ENCODE results near the gene PPM1D. TPM values are rescaled to one million over a fixed set of nuclear protein-coding genes. Genes with fewer than 3 reads are reported as not detected.
"Not testable (repeated sequence)": the region's sequence is repeated elsewhere in the genome, so short reads cannot be mapped to it uniquely, and the experiment has no call there.

The PPM1D gene
- total and polyA plus RNA-seq, 2 donors (not counting 1 experiment from before 2014, with no cell fraction given): 6.5 to 27.2 TPM

- H3K4me3 ChIP-seq (ENCODE audit: control extremely low read depth in 1 of 5, extremely low read depth in 1 of 5, insufficient read depth in 1 of 5, low read depth in 2 of 5, low read length in 4 of 5); H3K4me2 ChIP-seq (replicated peaks; ENCODE audit: low read depth, low read length, poor library complexity, severe bottlenecking); H3K4me1 ChIP-seq (ENCODE audit: control insufficient read depth in 2 of 2, insufficient read depth in 2 of 2, low read length in 2 of 2); H3K27ac Mint-ChIP-seq; H2AFZ ChIP-seq (ENCODE audit: insufficient read depth, low read depth, low read length, poor library complexity, severe bottlenecking); H3K9ac ChIP-seq (ENCODE audit: low read length); H3K27ac ChIP-seq (ENCODE audit: low read length in 2 of 2); H3K4me1 Mint-ChIP-seq; H3K9me3 Mint-ChIP-seq (ENCODE audit: insufficient read depth); H3K27me3 ChIP-seq (replicated peaks in 1 of 4; ENCODE audit: control extremely low read depth in 1 of 4, control insufficient read depth in 3 of 4, insufficient read depth in 4 of 4, low read length in 3 of 4); CTCF ChIA-PET; H3K9me3 ChIP-seq (ENCODE audit: control extremely low read depth in 1 of 3, control insufficient read depth in 2 of 3, insufficient read depth in 1 of 3, low read length in 2 of 3); H3K27me3 Mint-ChIP-seq; intact Hi-C loops (cut with micrococcal nuclease); POLR2A ChIA-PET; H4K20me1 ChIP-seq (ENCODE audit: control insufficient read depth, insufficient read depth, low read length, poor library complexity, severe bottlenecking); H3K79me2 ChIP-seq (ENCODE audit: control insufficient read depth, insufficient read depth, low read length); DNase-seq; ATAC-seq (ENCODE audit: low read depth); H3K4me3 Mint-ChIP-seq: not testable (repeated sequence)
- 89% methylated on average over 4 of the region's 7 CpGs for WGBS (ENCODE audit: insufficient coverage)
- peaks cover 2 to 11% of the 10 kb centered on the region in 2 experiments for H3K36me3 ChIP-seq (replicated peaks in 1 of 2; ENCODE audit: control extremely low read depth in 1 of 2, control insufficient read depth in 1 of 2, extremely low read depth in 1 of 2, insufficient read depth in 2 of 2, low read length in 1 of 2)
Observed at GRCh38 chr17:60668741-60669140, 68.7 kb downstream of the PPM1D start.

DNA sequence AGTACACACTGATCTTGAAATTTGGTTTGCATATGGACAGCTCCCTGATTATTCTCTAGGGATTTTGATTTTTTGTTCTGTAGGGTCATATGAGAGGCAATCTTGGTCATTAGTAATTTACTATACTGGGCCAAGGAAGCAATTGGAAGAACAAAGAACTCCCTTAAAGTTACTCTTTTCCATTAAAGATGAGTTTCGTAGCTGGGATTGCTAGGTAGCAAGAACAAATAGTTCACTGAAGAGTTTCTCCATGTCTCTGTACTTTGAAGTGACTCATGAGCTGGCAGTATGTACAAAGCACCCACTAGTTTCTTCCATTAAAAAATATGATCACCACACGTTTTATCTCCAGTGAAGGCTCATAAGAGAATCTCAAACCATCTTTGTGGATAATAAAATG is 71.5 kb downstream of the PPM1D start:
- H3K4me1 ChIP-seq (ENCODE audit: control insufficient read depth in 2 of 2, insufficient read depth in 2 of 2, low read length in 2 of 2): peaks cover 0 to under 1% of the 10 kb centered on the region in 2 donors
- ChIA-PET CTCF (interaction anchor here (0.8 kb wide), 1 partner anchor 30 kb away, joined by 3 read pairs; no protein-coding TSS in a partner anchor), POLR2A (no interaction called here)
- no peaks in the 10 kb centered on the region for H3K27me3 Mint-ChIP-seq
- DNase-seq: no peak
- H3K4me3 Mint-ChIP-seq: no peak overlapping the region
- no peak overlapping the region for H3K27ac Mint-ChIP-seq
- peaks cover 2% of the 10 kb centered on the region for H3K9me3 Mint-ChIP-seq (ENCODE audit: insufficient read depth)
- intact Hi-C loops (cut with micrococcal nuclease): no loop called here
- no CpG with 5 or more reads among the region's 2 CpGs for WGBS (ENCODE audit: insufficient coverage)
- no peak overlapping the region for H3K4me3 ChIP-seq (ENCODE audit: control extremely low read depth in 1 of 5, extremely low read depth in 1 of 5, insufficient read depth in 1 of 5, low read depth in 2 of 5, low read length in 4 of 5)
- H3K79me2 ChIP-seq (ENCODE audit: control insufficient read depth, insufficient read depth, low read length): no peaks in the 10 kb centered on the region
- no peaks in the 10 kb centered on the region for H3K36me3 ChIP-seq (replicated peaks in 1 of 2; ENCODE audit: control extremely low read depth in 1 of 2, control insufficient read depth in 1 of 2, extremely low read depth in 1 of 2, insufficient read depth in 2 of 2, low read length in 1 of 2)
- ATAC-seq (ENCODE audit: low read depth): no peak
- no peaks in the 10 kb centered on the region for H4K20me1 ChIP-seq (ENCODE audit: control insufficient read depth, insufficient read depth, low read length, poor library complexity, severe bottlenecking)
- TF ChIP-seq EZH2 (IDR thresholded peaks at IDR 0.05; ENCODE audit: borderline replicate concordance, insufficient read depth, low read depth, low read length, poor library complexity, severe bottlenecking) (no peak), CTCF (IDR thresholded peaks at IDR 0.05) (no peak)
- no peak overlapping the region for H3K4me2 ChIP-seq (replicated peaks; ENCODE audit: low read depth, low read length, poor library complexity, severe bottlenecking)
- H3K27me3 ChIP-seq (replicated peaks in 1 of 4; ENCODE audit: control extremely low read depth in 1 of 4, control insufficient read depth in 3 of 4, insufficient read depth in 4 of 4, low read length in 3 of 4): no peaks in the 10 kb centered on the region
- no peak overlapping the region for H3K27ac ChIP-seq (ENCODE audit: low read length in 2 of 2)
- no peaks in the 10 kb centered on the region for H3K4me1 Mint-ChIP-seq
- H3K9me3 ChIP-seq (ENCODE audit: control extremely low read depth in 1 of 3, control insufficient read depth in 2 of 3, insufficient read depth in 1 of 3, low read length in 2 of 3): no peaks in the 10 kb centered on the region
- H2AFZ ChIP-seq (ENCODE audit: insufficient read depth, low read depth, low read length, poor library complexity, severe bottlenecking): no peak overlapping the region
- no peak overlapping the region for H3K9ac ChIP-seq (ENCODE audit: low read length)

GRCh38 chr17:60674637-60675036 is 74.6 kb downstream of the PPM1D start:
- ATAC-seq (ENCODE audit: low read depth); CTCF ChIA-PET; H4K20me1 ChIP-seq (ENCODE audit: control insufficient read depth, insufficient read depth, low read length, poor library complexity, severe bottlenecking); H3K79me2 ChIP-seq (ENCODE audit: control insufficient read depth, insufficient read depth, low read length); H3K4me3 ChIP-seq (ENCODE audit: control extremely low read depth in 1 of 5, extremely low read depth in 1 of 5, insufficient read depth in 1 of 5, low read depth in 2 of 5, low read length in 4 of 5); H3K27ac ChIP-seq (ENCODE audit: low read length in 2 of 2); H3K4me2 ChIP-seq (replicated peaks; ENCODE audit: low read depth, low read length, poor library complexity, severe bottlenecking); H3K36me3 ChIP-seq (replicated peaks in 1 of 2; ENCODE audit: control extremely low read depth in 1 of 2, control insufficient read depth in 1 of 2, extremely low read depth in 1 of 2, insufficient read depth in 2 of 2, low read length in 1 of 2); H3K27ac Mint-ChIP-seq; H3K4me3 Mint-ChIP-seq; DNase-seq; H3K9me3 ChIP-seq (ENCODE audit: control extremely low read depth in 1 of 3, control insufficient read depth in 2 of 3, insufficient read depth in 1 of 3, low read length in 2 of 3); H3K27me3 Mint-ChIP-seq; H3K9ac ChIP-seq (ENCODE audit: low read length); POLR2A ChIA-PET; H3K9me3 Mint-ChIP-seq (ENCODE audit: insufficient read depth); H3K27me3 ChIP-seq (replicated peaks in 1 of 4; ENCODE audit: control extremely low read depth in 1 of 4, control insufficient read depth in 3 of 4, insufficient read depth in 4 of 4, low read length in 3 of 4); H2AFZ ChIP-seq (ENCODE audit: insufficient read depth, low read depth, low read length, poor library complexity, severe bottlenecking): not testable (repeated sequence)
- H3K4me1 Mint-ChIP-seq: peaks cover 19% of the 10 kb centered on the region
- intact Hi-C loops (cut with micrococcal nuclease): loop anchor here (5.0 kb wide), 2 partner anchors 712 to 1107 kb away; partner anchors contain the start of genes DHX40 and RNFT1
- WGBS (ENCODE audit: insufficient coverage): 91% methylated on average over 7 of the region's 7 CpGs
- H3K4me1 ChIP-seq (ENCODE audit: control insufficient read depth in 2 of 2, insufficient read depth in 2 of 2, low read length in 2 of 2): peaks cover 9 to 12% of the 10 kb centered on the region in 2 donors
